Ovary (tissue), 3 donors: ENCODE data around the gene PSG4.
"Not testable (repeated sequence)": the region's sequence is repeated elsewhere in the genome, so short reads cannot be mapped to it uniquely, and the experiment has no call there.

Experiments
- POLR2A ChIP-seq: fragments of 450-650 bp; IDR thresholded peaks from one replicate; pipeline ENCODE4 v1.6.1; 2017; ENCODE audit warnings: antibody characterized with exemption, mild to moderate bottlenecking, moderate library complexity
- TF ChIP-seq, protein P1 (sequence below), 3 donors: fragments of 450-650 bp in 2 of 3; fragments of 200-600 bp in 1 of 3; IDR thresholded peaks; one replicate each; pipeline versions ENCODE4 v1.5.1 to v1.8.0; 2016 to 2022; ENCODE audit warnings: antibody characterized with exemption in 3 of 3, mild to moderate bottlenecking in 1 of 3
- donor health status: DM: no; HTN: no; CAD: no.

DNA sequence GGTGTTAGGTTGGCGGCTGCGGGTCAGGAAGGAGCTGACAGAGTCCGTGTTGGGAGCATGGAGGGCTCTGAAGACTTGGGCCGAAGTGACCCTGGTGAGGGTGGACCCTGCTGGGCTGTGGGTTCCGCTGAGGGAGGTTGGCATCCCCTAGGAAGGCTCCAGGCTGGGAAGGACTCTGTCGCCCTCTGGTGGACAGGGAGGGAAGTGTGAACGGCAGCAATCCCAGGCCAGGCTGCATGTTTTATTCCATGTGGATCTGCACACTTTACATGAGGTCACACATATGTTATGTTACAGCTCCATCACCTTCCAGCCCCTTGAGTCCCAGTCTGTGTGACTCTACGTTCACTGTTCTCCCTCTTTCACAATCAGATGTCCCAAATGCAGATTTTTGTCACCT lies 1.7 kb upstream of the PSG4 start:
- TF ChIP-seq, protein P1, sequence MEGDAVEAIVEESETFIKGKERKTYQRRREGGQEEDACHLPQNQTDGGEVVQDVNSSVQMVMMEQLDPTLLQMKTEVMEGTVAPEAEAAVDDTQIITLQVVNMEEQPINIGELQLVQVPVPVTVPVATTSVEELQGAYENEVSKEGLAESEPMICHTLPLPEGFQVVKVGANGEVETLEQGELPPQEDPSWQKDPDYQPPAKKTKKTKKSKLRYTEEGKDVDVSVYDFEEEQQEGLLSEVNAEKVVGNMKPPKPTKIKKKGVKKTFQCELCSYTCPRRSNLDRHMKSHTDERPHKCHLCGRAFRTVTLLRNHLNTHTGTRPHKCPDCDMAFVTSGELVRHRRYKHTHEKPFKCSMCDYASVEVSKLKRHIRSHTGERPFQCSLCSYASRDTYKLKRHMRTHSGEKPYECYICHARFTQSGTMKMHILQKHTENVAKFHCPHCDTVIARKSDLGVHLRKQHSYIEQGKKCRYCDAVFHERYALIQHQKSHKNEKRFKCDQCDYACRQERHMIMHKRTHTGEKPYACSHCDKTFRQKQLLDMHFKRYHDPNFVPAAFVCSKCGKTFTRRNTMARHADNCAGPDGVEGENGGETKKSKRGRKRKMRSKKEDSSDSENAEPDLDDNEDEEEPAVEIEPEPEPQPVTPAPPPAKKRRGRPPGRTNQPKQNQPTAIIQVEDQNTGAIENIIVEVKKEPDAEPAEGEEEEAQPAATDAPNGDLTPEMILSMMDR (IDR thresholded peaks at IDR 0.05), result not testable (repeated sequence)
- TF ChIP-seq POLR2A, result not testable (repeated sequence)
